ENCODE data around the gene SLC5A12.

GRCh38 chr11:26769027-26769426 lies 47.2 kb upstream of the SLC5A12 start:
- no peak for TF ChIP-seq CTCF (IDR thresholded peaks at IDR 0.05)
- TF ChIP-seq POLR2A (IDR thresholded peaks at IDR 0.05), result no peak
